Amygdala (tissue), 56 donors: ENCODE data around the gene UPK1B.

Source experiments
- DNase-seq, 56 donors: peaks; one replicate each; lab custom pipeline; 2025; lab: John Stamatoyannopoulos, UW

The UPK1B gene

DNA sequence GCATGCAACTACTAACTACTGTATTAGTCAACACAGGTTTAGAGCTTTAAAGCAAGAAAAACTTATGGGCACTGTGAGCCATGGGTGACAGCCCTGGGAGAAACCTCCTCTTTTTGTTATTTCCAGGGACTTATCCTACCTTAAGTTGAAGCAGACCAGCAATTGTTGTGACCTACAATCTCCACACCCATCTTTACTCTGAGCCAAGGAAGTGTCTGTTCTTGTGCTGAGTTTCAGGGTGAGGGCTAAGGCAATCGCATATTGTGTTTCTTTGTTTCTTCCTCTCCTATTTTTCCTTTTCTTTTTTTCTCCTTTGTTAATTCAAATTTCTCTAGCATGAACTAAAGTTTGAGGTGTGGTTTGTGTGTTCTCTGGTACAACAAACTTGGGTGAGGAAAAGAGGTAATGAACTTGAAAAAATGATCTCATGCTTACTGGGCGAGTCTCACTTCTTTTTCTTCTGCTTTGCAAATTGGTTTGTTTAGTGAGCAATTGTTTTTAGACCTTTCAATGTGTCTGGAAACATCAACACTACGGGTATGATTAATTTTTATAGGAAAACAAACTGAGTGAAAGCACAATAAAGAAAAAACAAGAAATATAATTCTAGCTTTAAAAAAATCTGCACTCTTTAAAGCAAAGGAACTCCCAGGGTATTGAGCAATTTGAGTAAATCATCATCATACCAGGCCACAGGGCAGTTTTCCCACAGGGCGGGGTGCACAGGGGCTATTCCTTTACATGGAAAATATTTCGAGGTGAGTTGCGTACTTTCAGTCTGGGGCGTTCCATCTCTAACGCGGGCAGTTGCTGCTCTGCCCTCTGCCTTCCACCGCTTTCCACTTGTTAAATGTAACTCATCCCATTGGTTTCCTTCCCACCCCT lies 2.7 kb downstream of the UPK1B start:
- DNase-seq: no peak

GRCh38 chr3:119176778-119177177 lies 3.4 kb downstream of the UPK1B start:
- no peak for DNase-seq

GRCh38 chr3:119177321-119177720 lies 3.9 kb downstream of the UPK1B start:
- no peak for DNase-seq

- DNase-seq: no peak
These were observed 8.4 kb downstream of the UPK1B start for GRCh38 chr3:119181765-119182164.

DNA sequence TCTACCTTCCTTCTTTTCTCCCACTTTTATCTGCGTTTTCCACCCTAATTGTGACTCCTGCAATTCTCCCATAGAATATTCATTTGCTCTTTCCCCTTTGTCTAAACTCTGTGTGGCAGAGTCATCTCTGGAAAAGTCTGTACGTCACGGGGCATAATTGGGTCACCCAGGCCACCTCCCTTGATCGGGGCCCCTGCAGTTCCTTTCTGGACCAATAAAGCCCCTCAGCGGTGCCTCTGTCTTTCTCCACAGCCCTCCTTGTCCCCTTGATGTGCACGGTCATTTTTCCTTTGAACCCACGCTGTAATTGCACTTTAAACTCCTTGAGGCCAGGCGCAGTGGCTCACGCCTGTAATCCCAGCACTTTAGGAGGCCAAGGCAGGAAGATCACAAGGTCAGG lies 10.7 kb downstream of the UPK1B start:
- no peak for DNase-seq

GRCh38 chr3:119184796-119185570 lies 11.6 kb downstream of the UPK1B start:
- DNase-seq: no peak

- DNase-seq: no peak
These were observed 13.9 kb downstream of the UPK1B start for GRCh38 chr3:119187266-119187665.

GRCh38 chr3:119191800-119192199 lies 18.4 kb downstream of the UPK1B start:
- DNase-seq: no peak

DNA sequence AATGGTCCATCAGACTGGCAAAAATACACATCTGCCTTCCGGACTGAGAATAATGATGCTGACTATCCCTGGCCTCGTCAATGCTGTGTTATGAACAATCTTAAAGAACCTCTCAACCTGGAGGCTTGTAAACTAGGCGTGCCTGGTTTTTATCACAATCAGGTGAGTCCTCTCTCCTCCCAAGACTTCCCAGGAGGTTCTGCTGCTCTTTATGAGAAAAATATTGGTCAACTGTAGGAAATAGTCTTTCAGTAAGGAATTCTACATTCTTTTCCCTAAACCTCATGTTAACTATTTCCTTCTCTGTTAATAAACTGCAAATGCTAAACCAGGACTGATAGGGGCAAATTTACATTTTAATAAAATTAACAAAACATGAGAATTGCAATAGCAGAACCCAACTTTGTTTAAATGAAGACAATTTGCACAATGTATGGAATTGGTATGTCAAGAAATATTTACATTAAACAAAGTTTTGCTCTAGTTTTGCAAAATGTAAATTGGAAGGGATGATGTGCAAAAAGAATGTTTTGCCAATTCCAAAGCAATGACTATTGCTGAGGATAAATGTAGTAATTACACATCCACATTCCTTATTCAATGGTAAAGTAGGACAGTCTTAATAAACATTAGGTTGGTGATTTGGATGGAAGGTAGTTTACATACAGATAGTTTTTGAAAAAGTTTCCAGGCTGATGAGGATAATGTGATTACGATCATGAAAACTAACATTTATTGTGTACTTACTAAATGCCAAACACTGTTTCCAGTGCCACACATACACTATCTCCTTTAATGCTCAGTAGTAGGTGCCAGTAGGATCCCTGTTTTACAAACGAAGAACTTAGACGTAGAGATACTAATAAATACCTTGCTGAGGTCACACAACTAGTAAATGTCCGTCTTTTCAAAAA lies 21.1 kb downstream of the UPK1B start:
- no peak for DNase-seq

DNA sequence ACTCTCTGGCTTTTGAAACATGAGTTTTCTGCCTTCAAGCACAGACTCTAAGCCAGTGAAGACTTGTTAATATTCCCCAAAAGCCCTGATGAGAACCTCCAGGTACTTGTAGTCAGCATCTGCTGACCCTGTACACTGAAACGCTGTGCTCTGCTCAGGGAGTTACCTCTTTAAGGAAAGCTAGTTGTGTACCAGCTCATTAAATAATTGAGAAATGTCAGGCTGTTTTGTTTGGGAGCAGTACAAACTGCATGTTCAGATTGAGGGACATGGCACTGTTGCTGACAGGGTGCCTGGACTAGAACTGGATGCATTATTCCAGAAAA lies 21.7 kb downstream of the UPK1B start:
- no peak for DNase-seq

DNA sequence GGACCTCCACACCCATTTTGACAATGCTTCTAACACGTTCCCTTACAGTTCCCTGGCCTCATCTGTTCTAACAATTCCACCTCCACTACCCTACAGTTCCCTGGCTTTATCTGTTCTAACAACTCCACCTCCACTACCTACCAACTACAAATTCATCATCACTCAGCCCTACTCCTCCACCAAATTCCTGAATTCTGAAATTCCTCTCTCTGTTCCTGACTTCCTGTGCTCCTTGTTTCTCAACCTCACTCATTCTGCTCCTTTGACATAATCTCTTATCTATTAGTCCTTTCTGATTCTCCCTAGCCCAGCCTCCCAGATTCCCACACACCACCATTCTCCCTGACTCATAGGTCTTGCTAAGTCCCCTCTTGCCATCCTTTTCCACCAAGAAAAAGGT lies 22.5 kb downstream of the UPK1B start:
- no peak for DNase-seq

DNA sequence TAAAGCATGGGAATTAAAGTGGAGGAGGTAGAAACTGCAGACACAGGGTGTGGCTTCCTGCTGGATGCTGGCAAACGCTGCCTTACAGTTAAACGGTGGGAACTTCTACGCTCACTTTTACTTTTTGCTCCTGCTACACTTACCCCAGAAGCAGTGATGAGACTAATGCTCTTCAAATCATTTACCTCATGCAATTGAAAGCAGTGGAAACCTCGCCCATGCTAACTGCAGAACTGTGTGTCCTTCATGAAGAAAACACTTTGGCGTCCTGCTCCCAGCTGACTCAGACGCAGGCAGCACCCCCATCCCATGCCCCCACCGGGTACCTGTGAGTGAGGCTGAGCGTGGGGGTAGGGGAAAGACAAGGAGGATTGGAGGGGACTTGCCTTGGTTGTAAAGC lies 31.8 kb downstream of the UPK1B start:
- DNase-seq: no peak

DNA sequence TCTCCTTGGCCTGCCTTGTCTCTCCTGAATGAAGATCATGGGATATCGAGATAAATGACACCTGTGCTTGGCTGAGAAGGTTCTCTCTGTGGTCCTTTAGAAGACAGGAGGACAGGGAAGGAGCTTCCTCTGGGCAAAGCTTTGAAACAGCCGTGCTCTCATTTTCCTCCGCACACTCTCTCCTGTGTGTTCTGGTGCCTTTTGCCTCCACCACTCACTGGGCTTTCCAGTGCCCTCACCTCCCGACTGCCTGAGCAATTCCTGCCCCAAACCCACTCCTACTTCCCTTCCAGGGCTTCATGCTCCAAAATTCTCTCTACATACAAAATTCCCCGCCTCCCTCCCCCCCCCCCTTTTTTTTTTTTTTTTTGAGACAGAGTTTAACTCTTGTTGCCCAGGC lies 32.3 kb downstream of the UPK1B start:
- no peak for DNase-seq

DNA sequence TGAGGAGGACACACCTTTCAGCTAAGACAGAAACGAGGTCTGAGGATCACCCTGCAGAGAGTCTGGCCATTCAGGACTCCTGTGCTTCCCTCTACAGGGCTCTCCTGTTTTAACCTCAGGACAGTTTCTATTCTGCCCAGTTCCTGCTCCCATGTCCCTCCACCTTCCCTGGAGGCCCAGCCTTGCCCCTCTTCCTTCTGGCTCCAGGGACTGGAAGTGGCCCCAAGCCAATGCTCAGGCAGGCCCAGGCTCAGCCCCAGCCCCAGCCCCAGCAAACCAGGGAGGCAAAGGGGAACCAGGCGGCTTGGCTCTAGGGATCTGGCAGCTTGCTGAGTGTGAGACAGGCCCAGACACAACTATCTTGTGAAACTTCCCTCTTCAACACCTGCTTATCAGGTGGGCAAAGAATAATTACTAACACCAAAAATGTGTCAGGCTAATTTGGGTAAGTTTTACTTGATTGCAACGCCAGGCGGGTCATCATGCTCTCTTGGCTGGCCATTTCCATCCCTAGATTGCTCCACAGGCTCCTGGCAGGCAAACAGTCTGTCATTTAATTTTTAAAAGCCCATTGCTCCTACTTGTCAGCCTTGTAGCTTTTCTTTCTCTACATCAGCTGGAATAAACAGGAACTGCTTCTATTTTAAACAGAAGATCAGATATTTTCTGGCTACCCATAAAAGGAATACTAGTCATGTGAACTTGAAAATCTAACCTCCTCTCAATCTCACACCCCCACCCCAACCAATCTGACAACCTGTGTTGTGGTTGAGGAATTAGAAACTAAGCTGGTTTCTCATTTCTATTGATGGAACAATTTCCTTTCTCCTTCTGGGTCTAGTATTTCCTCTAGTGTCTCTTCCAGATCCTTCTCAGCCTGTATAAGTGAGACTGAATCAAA lies 33.5 kb downstream of the UPK1B start:
- no peak for DNase-seq

DNA sequence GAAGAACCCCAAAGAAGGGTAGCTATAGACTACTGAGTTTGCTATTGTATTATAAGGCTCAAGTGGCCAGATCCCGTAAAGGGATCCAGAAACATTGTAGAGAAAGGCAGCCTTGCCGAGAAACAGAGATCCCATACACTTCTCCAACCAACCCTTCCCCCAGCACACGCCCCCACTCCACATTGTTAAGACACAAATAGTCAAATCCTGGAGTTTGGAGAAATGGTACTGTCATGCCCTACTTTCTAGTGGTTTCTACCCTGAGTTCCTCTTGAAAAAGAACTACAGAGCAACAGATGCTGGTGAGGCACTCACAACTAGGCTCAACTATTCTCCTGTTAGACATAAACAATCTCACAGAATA lies 34.1 kb downstream of the UPK1B start:
- no peak for DNase-seq

DNA sequence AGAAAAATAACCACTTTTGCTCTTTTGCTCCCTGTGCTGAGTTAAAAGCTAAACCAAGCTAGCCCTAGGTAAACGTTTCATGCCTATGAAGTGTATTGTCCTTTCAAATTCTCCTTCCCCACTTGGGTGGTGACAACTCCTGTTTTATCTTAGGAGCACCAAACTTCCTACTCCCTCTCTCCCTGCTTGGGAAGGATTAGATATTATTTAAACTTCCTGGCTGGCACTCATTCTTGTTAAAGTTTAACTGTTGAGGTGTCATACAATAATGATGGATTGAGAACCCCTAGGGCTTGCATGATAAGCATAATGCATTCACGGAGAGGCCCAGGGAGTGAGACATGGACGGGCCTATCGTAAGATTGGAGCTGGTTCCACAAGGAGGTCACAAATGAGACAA lies 37.8 kb downstream of the UPK1B start:
- DNase-seq: no peak

DNA sequence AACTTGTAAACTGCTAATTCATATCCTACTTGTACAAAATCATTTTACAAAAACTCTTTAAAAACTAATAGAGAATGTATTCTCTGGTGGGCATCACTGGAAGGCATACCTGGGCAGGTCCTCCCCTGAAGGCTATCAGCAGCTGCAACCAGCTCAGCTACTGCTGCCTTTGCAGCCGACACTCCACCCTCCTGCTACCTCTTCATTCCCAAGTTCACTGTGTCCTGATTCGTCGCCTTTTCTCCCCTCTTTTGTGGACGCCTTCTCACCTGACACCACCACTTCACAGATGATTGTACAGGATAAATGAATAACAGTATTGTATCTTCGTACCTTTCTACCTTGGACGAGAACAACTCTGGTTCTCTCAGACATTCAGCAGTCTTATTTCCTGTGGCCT lies 38.4 kb downstream of the UPK1B start:
- no peak for DNase-seq

- no peak for DNase-seq
These were observed 45.7 kb downstream of the UPK1B start for GRCh38 chr3:119219069-119219468.

- no peak for DNase-seq
These were observed 46.8 kb downstream of the UPK1B start for GRCh38 chr3:119220198-119220597.
